Trophoblast cell (in vitro differentiated cells and primary cell): ENCODE measurements around the gene XXYLT1.
A peak's percentile ranks its signal among the peaks of the same experiment; 100 is the strongest.

Experiments used
- DNase-seq, 2 donors: peaks; one replicate each; pipeline ENCODE4 v3.0.0-alpha.2; 2016
- H2AFZ ChIP-seq: 2 replicates; pipeline ENCODE4 v1.6.1; 2013; ENCODE audit warnings: low read length, moderate library complexity, mild to moderate bottlenecking; ENCODE audit not compliant: insufficient read depth, poor library complexity
- H2AK5ac ChIP-seq: 2 replicates; pipeline ENCODE4 v1.6.1; 2013; ENCODE audit warnings: mild to moderate bottlenecking, low read length
- H2BK120ac ChIP-seq: 2 replicates; pipeline ENCODE4 v1.6.1; 2013; ENCODE audit warnings: low read length, mild to moderate bottlenecking, moderate library complexity; ENCODE audit not compliant: insufficient read depth, poor library complexity
- H2BK12ac ChIP-seq: 2 replicates; pipeline ENCODE4 v1.6.1; 2013; ENCODE audit warnings: mild to moderate bottlenecking, low read length, moderate library complexity
- H2BK5ac ChIP-seq: 2 replicates; pipeline ENCODE4 v1.6.1; 2013; ENCODE audit warnings: low read length, low read depth, moderate library complexity, mild to moderate bottlenecking; ENCODE audit not compliant: poor library complexity
- H3K14ac ChIP-seq: 2 replicates; pipeline ENCODE4 v1.6.1; 2013; ENCODE audit warnings: mild to moderate bottlenecking, low read length
- H3K18ac ChIP-seq: 2 replicates; pipeline ENCODE4 v1.6.1; 2013; ENCODE audit warnings: mild to moderate bottlenecking, low read length
- H3K23ac ChIP-seq: 2 replicates; pipeline ENCODE4 v1.6.1; 2013; ENCODE audit warnings: low read length
- H3K27ac ChIP-seq: 2 replicates; pipeline ENCODE4 v1.5.1; 2013; ENCODE audit warnings: low read depth, mild to moderate bottlenecking, inconsistent platforms, low read length, moderate library complexity
- H3K27me3 ChIP-seq: 2 replicates; pipeline ENCODE4 v1.6.1; 2013; ENCODE audit warnings: inconsistent platforms, mild to moderate bottlenecking, low read length, moderate library complexity; ENCODE audit not compliant: insufficient read depth
- H3K36me3 ChIP-seq, 2 experiments: 1 replicate in 1 of 2; 2 replicates in 1 of 2; pipeline ENCODE4 v1.6.1; 2013; ENCODE audit warnings: low read length in 2 of 2, mild to moderate bottlenecking in 2 of 2, moderate library complexity in 1 of 2; ENCODE audit not compliant: insufficient read depth in 2 of 2, control insufficient read depth in 1 of 2
- H3K4ac ChIP-seq: 2 replicates; pipeline ENCODE4 v1.6.1; 2013; ENCODE audit warnings: low read depth, mild to moderate bottlenecking, low read length, moderate library complexity
- H3K4me1 ChIP-seq, 2 experiments: 1 replicate in 1 of 2; 2 replicates in 1 of 2; pipeline ENCODE4 v1.6.1; 2013; ENCODE audit warnings: low read length in 2 of 2, mild to moderate bottlenecking in 2 of 2, moderate library complexity in 1 of 2; ENCODE audit not compliant: insufficient read depth in 2 of 2, control insufficient read depth in 1 of 2
- H3K4me2 ChIP-seq: 2 replicates; pipeline ENCODE4 v1.6.1; 2013; ENCODE audit warnings: inconsistent platforms, mild to moderate bottlenecking, low read length, moderate library complexity
- H3K4me3 ChIP-seq: 2 replicates; pipeline ENCODE4 v1.5.1; 2013; ENCODE audit warnings: mild to moderate bottlenecking, low read depth, low read length, inconsistent platforms
- H3K79me1 ChIP-seq: one replicate; pipeline ENCODE4 v1.6.1; 2013; ENCODE audit warnings: low read length
- H3K79me2 ChIP-seq: 2 replicates; pipeline ENCODE4 v1.6.1; 2013; ENCODE audit warnings: low read length, mild to moderate bottlenecking; ENCODE audit not compliant: control insufficient read depth, insufficient read depth, poor library complexity
- H3K9ac ChIP-seq: 2 replicates; pipeline ENCODE4 v1.6.1; 2013; ENCODE audit warnings: mild to moderate bottlenecking, low read length
- H3K9me3 ChIP-seq: 2 replicates; pipeline ENCODE4 v1.6.1; 2013; ENCODE audit warnings: low read depth, mild to moderate bottlenecking, control low read depth, inconsistent platforms, low read length; ENCODE audit not compliant: insufficient read depth
- H4K12ac ChIP-seq: 2 replicates; pipeline ENCODE4 v1.6.1; 2013; ENCODE audit warnings: low read depth, mild to moderate bottlenecking, low read length, moderate library complexity
- H4K8ac ChIP-seq: 2 replicates; pipeline ENCODE4 v1.6.1; 2013; ENCODE audit warnings: low read depth, mild to moderate bottlenecking, low read length, moderate library complexity
- H4K91ac ChIP-seq: one replicate; pipeline ENCODE4 v1.6.1; 2013; ENCODE audit warnings: low read depth, mild to moderate bottlenecking, low read length, moderate library complexity
- WGBS: extraction: QIAGEN DNeasy Blood & Tissue Kit; methylation state at CpG from one replicate; pipeline ENCODE4 v1.1.7; 2013; ENCODE audit warnings: missing lambda C conversion rate; ENCODE audit not compliant: insufficient read length, insufficient coverage; ENCODE audit errors: extremely low coverage; 5-methylcytosine and 5-hydroxymethylcytosine counted together

Gene XXYLT1

GRCh38 chr3:195266428-195266827 lies 4.5 kb downstream of the XXYLT1 start:
- Histone ChIP-seq H2AFZ (no peak overlapping the region), H3K4me1 (peaks cover 5 to 13% of the 10 kb centered on the region in 2 experiments), H3K9me3 (no peaks in the 10 kb centered on the region), H4K8ac (no peak overlapping the region), H3K27ac (no peak overlapping the region), H3K4ac (no peak overlapping the region), H3K4me3 (no peak overlapping the region), H4K91ac (no peak overlapping the region), H3K9ac (no peak overlapping the region), H3K4me2 (no peak overlapping the region), H3K79me1 (peaks cover 8% of the 10 kb centered on the region), H4K12ac (no peak overlapping the region), H3K79me2 (peaks cover 5% of the 10 kb centered on the region), H3K23ac (no peak overlapping the region), H2BK120ac (no peak overlapping the region), H3K18ac (no peak overlapping the region), H2AK5ac (no peak overlapping the region), H2BK12ac (no peak overlapping the region), H3K36me3 (peaks cover 2% of the 10 kb centered on the region in 2 experiments), H3K27me3 (no peaks in the 10 kb centered on the region), H2BK5ac (no peak overlapping the region), H3K14ac (no peak overlapping the region)
- no CpG with 5 or more reads among the region's 5 CpGs for WGBS
- DNase-seq, result no peak

- Histone ChIP-seq H3K27me3 (no peaks in the 10 kb centered on the region), H2AK5ac (no peak overlapping the region), H3K36me3 (peaks cover 2% of the 10 kb centered on the region in 2 experiments), H3K4ac (no peak overlapping the region), H3K14ac (no peak overlapping the region), H3K27ac (no peak overlapping the region), H3K4me3 (no peak overlapping the region), H2BK12ac (no peak overlapping the region), H4K12ac (no peak overlapping the region), H3K79me1 (peaks cover 2% of the 10 kb centered on the region), H2BK5ac (no peak overlapping the region), H3K18ac (no peak overlapping the region), H3K4me2 (no peak overlapping the region), H3K23ac (peak overlapping the region; percentile 6), H3K79me2 (peaks cover 2% of the 10 kb centered on the region), H3K9ac (no peak overlapping the region), H2BK120ac (no peak overlapping the region), H4K8ac (no peak overlapping the region), H3K4me1 (peaks cover 7 to 14% of the 10 kb centered on the region in 2 experiments), H4K91ac (no peak overlapping the region), H3K9me3 (no peaks in the 10 kb centered on the region), H2AFZ (no peak overlapping the region)
- no CpG with 5 or more reads among the region's 13 CpGs for WGBS
- DNase-seq, result no peak
Measured at GRCh38 chr3:195265363-195265976, 5.5 kb downstream of the XXYLT1 start.

- Histone ChIP-seq H3K79me2 (peaks cover 4% of the 10 kb centered on the region), H3K23ac (no peak overlapping the region), H3K27ac (no peak overlapping the region), H4K8ac (no peak overlapping the region), H3K27me3 (no peaks in the 10 kb centered on the region), H3K4me3 (no peak overlapping the region), H4K91ac (no peak overlapping the region), H4K12ac (no peak overlapping the region), H3K4me1 (peaks cover 6 to 9% of the 10 kb centered on the region in 2 experiments), H3K14ac (no peak overlapping the region), H3K79me1 (peaks cover 11% of the 10 kb centered on the region), H2AFZ (no peak overlapping the region), H3K9ac (no peak overlapping the region), H3K4me2 (no peak overlapping the region), H2BK5ac (no peak overlapping the region), H2BK12ac (no peak overlapping the region), H3K9me3 (no peaks in the 10 kb centered on the region), H2AK5ac (no peak overlapping the region), H2BK120ac (no peak overlapping the region), H3K4ac (no peak overlapping the region), H3K18ac (no peak overlapping the region), H3K36me3 (peaks cover 2% of the 10 kb centered on the region in 2 experiments)
- no peak for DNase-seq
- WGBS, result no CpG with 5 or more reads among the region's 10 CpGs
Measured at GRCh38 chr3:195263925-195264600, 6.9 kb downstream of the XXYLT1 start.

GRCh38 chr3:195263193-195263924 lies 7.6 kb downstream of the XXYLT1 start:
- H3K9ac ChIP-seq, result no peak overlapping the region
- no peak overlapping the region for H4K12ac ChIP-seq
- H2BK12ac ChIP-seq, result no peak overlapping the region
- H4K91ac ChIP-seq, result no peak overlapping the region
- WGBS, result no CpG with 5 or more reads among the region's 11 CpGs
- H3K27ac ChIP-seq, result no peak overlapping the region
- peaks cover 2% of the 10 kb centered on the region for H3K79me2 ChIP-seq
- no peak overlapping the region for H3K18ac ChIP-seq
- H3K36me3 ChIP-seq, result peaks cover 2% of the 10 kb centered on the region in 2 experiments
- H2AFZ ChIP-seq, result no peak overlapping the region
- no peak overlapping the region for H3K23ac ChIP-seq
- H3K4me1 ChIP-seq, result peaks cover 5 to 11% of the 10 kb centered on the region in 2 experiments
- H3K4ac ChIP-seq, result no peak overlapping the region
- DNase-seq, result no peak
- H3K14ac ChIP-seq, result no peak overlapping the region
- peaks cover 12% of the 10 kb centered on the region for H3K79me1 ChIP-seq
- no peak overlapping the region for H2BK120ac ChIP-seq
- H2AK5ac ChIP-seq, result no peak overlapping the region
- H2BK5ac ChIP-seq, result no peak overlapping the region
- no peaks in the 10 kb centered on the region for H3K27me3 ChIP-seq
- H3K4me2 ChIP-seq, result no peak overlapping the region
- H4K8ac ChIP-seq, result no peak overlapping the region
- no peak overlapping the region for H3K4me3 ChIP-seq
- H3K9me3 ChIP-seq, result peaks cover 2% of the 10 kb centered on the region
